ENCODE measurements around the gene TTLL5.

DNA sequence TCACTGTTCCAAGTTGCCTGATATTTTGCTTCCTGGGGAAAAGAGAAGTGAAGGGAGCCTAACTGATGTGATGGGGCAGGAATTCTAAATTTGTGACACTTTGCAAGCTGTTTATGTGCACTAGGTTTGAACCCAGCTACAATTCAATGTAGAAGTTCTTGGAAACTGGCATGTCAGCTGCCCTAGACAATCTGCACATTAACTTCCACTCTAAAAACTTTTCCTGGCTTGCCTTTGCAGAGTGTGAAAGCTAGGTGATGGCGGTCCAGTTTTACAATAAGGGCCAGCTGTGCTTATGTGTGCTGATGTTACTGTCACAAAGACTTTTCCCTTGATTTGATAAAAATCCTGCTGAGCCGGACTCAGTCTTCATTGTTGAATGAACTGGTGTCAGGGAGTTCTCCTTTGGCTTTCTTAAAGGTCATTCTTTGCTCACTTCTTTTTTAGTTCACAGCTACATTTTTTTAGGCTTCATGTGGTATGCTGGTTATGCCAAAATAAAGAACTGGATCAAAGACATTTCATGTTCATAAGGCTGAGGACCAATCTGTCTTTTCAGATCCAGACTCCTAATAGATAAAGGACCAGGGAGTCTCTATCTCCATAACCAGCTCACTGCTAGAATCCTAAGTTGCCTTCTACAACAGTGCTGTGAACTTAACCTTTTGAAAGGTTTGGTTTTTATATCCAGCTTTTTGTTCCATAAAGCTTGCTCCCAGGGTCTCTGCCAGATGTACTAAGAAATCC lies 187.3 kb downstream of the TTLL5 start:
- TF ChIP-seq, protein P1, sequence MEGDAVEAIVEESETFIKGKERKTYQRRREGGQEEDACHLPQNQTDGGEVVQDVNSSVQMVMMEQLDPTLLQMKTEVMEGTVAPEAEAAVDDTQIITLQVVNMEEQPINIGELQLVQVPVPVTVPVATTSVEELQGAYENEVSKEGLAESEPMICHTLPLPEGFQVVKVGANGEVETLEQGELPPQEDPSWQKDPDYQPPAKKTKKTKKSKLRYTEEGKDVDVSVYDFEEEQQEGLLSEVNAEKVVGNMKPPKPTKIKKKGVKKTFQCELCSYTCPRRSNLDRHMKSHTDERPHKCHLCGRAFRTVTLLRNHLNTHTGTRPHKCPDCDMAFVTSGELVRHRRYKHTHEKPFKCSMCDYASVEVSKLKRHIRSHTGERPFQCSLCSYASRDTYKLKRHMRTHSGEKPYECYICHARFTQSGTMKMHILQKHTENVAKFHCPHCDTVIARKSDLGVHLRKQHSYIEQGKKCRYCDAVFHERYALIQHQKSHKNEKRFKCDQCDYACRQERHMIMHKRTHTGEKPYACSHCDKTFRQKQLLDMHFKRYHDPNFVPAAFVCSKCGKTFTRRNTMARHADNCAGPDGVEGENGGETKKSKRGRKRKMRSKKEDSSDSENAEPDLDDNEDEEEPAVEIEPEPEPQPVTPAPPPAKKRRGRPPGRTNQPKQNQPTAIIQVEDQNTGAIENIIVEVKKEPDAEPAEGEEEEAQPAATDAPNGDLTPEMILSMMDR (IDR thresholded peaks at IDR 0.05): no peak
- TF ChIP-seq POLR2AphosphoS5 (IDR thresholded peaks at IDR 0.05): no peak
